DMS153 (cell line): ENCODE results near the gene AADACL2.

ENCODE experiments used
- DNase-seq: peaks from one replicate; lab custom pipeline; 2025; lab: John Stamatoyannopoulos, UW

Gene AADACL2

GRCh38 chr3:151806838-151807237 is 73.1 kb downstream of the AADACL2 start:
- no peak for DNase-seq
